Measurements from ENCODE around the gene SLC46A1. TPM values are rescaled to one million over a fixed set of nuclear protein-coding genes. Genes with fewer than 3 reads are reported as not detected.

The SLC46A1 gene
- total and polyA plus RNA-seq, 10 of the 15 experiments (the other 5 are each of a cell fraction or from before 2014, with no cell fraction given): 1.7 to 6.9 (median 4.0) TPM

DNA sequence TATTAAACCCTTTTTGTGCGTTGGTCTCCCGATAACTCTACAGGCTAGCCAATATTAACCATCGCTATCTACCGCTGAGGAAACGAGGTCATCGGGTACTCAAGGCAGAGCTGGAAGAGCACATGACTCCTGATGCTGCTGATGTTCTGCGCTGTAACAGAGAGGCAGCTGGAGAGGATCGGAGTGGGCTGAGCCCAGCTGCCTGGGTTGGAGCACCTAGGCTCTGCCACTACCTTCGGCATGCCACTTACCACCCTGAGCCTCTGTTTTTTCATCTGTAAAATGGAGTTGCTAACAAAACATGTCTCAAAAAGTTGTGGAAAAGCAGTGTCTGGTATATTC lies 432 bp upstream of the SLC46A1 start:
- Histone ChIP-seq H2AFZ (ENCODE audit: control insufficient read depth, low read depth, low read length) (peak overlapping the region; percentile 87), H3K9ac (ENCODE audit: control insufficient read depth, insufficient read depth, low read length) (peak overlapping the region; percentile 72; the same call in 1 of the 2 replicates), H3K27ac (ENCODE audit: control insufficient read depth, insufficient read depth) (no peak overlapping the region), H3K4me1 (ENCODE audit: control insufficient read depth, insufficient read depth, low read length) (peaks cover 3% of the 10 kb centered on the region), H3K4me2 (ENCODE audit: control insufficient read depth, insufficient read depth) (peak overlapping the region; percentile 80), H3K9me3 (replicated peaks; ENCODE audit: control insufficient read depth, insufficient read depth, low read length) (no peaks in the 10 kb centered on the region), H3K27me3 (replicated peaks in 1 of 2; ENCODE audit: control insufficient read depth in 2 of 2, insufficient read depth in 2 of 2, low read length in 1 of 2) (no peaks in the 10 kb centered on the region), H3K79me2 (ENCODE audit: control insufficient read depth, insufficient read depth, low read length) (no peaks in the 10 kb centered on the region), H4K20me1 (ENCODE audit: control insufficient read depth, insufficient read depth) (no peaks in the 10 kb centered on the region), H3K36me3 (ENCODE audit: control insufficient read depth in 2 of 2, insufficient read depth in 2 of 2, low read length in 1 of 2) (no peaks in the 10 kb centered on the region), H3K4me3 (peak overlapping the region; percentile 75)
- POLR2A ChIA-PET: no interaction called here
- no TSS peak for BruUV-seq (replicated peaks)
- 32% methylated on average over 9 of the region's 9 CpGs for WGBS (ENCODE audit: insufficient coverage, insufficient replicate concordance, low lambda C conversion rate, missing lambda C conversion rate)
- SMC1A ChIA-PET (ENCODE audit: uncharacterized antibody, unreplicated experiment): interaction anchor here (1.2 kb wide), 1 partner anchor 26 kb away, joined by 3 read pairs; no protein-coding TSS in a partner anchor
- RAD21 ChIA-PET (ENCODE audit: unreplicated experiment): no interaction called here
- DNase-seq (ENCODE audit: low read depth, low spot score) (no peak), ATAC-seq (no peak), FAIRE-seq (peak; percentile 18)
- CTCF ChIA-PET: interaction anchor here (1.4 to 4.0 kb wide), 2 partner anchors 9 to 135 kb away, joined by 3 to 19 read pairs; no protein-coding TSS in a partner anchor
- intact Hi-C loops (cut with micrococcal nuclease; ENCODE audit: unreplicated experiment): no loop called here
- in situ Hi-C loops (cut with MboI): no loop called here
- no peak for TF ChIP-seq CREB1 (IDR thresholded peaks at IDR 0.05; ENCODE audit: low read depth)
- TF ChIP-seq, protein P1, sequence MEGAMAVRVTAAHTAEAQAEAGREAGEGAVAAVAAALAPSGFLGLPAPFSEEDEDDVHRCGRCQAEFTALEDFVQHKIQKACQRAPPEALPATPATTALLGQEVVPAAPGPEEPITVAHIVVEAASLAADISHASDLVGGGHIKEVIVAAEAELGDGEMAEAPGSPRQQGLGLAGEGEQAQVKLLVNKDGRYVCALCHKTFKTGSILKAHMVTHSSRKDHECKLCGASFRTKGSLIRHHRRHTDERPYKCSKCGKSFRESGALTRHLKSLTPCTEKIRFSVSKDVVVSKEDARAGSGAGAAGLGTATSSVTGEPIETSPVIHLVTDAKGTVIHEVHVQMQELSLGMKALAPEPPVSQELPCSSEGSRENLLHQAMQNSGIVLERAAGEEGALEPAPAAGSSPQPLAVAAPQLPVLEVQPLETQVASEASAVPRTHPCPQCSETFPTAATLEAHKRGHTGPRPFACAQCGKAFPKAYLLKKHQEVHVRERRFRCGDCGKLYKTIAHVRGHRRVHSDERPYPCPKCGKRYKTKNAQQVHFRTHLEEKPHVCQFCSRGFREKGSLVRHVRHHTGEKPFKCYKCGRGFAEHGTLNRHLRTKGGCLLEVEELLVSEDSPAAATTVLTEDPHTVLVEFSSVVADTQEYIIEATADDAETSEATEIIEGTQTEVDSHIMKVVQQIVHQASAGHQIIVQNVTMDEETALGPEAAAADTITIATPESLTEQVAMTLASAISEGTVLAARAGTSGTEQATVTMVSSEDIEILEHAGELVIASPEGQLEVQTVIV (IDR thresholded peaks at IDR 0.05; ENCODE audit: borderline replicate concordance, partially characterized antibody): no peak
- TF ChIP-seq, protein P2, sequence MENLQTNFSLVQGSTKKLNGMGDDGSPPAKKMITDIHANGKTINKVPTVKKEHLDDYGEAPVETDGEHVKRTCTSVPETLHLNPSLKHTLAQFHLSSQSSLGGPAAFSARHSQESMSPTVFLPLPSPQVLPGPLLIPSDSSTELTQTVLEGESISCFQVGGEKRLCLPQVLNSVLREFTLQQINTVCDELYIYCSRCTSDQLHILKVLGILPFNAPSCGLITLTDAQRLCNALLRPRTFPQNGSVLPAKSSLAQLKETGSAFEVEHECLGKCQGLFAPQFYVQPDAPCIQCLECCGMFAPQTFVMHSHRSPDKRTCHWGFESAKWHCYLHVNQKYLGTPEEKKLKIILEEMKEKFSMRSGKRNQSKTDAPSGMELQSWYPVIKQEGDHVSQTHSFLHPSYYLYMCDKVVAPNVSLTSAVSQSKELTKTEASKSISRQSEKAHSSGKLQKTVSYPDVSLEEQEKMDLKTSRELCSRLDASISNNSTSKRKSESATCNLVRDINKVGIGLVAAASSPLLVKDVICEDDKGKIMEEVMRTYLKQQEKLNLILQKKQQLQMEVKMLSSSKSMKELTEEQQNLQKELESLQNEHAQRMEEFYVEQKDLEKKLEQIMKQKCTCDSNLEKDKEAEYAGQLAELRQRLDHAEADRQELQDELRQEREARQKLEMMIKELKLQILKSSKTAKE (IDR thresholded peaks at IDR 0.05; ENCODE audit: low read depth, poor library complexity, severe bottlenecking): no peak
- TF ChIP-seq POLR2AphosphoS2 (IDR thresholded peaks at IDR 0.05; ENCODE audit: low read depth, low read length): no peak
- TF ChIP-seq NFYB (IDR thresholded peaks at IDR 0.05; ENCODE audit: insufficient read depth, low read depth, low read length): no peak
- TF ChIP-seq, protein P3, sequence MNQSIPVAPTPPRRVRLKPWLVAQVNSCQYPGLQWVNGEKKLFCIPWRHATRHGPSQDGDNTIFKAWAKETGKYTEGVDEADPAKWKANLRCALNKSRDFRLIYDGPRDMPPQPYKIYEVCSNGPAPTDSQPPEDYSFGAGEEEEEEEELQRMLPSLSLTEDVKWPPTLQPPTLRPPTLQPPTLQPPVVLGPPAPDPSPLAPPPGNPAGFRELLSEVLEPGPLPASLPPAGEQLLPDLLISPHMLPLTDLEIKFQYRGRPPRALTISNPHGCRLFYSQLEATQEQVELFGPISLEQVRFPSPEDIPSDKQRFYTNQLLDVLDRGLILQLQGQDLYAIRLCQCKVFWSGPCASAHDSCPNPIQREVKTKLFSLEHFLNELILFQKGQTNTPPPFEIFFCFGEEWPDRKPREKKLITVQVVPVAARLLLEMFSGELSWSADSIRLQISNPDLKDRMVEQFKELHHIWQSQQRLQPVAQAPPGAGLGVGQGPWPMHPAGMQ (IDR thresholded peaks at IDR 0.05; ENCODE audit: borderline replicate concordance): no peak
- TF ChIP-seq, protein P4, sequence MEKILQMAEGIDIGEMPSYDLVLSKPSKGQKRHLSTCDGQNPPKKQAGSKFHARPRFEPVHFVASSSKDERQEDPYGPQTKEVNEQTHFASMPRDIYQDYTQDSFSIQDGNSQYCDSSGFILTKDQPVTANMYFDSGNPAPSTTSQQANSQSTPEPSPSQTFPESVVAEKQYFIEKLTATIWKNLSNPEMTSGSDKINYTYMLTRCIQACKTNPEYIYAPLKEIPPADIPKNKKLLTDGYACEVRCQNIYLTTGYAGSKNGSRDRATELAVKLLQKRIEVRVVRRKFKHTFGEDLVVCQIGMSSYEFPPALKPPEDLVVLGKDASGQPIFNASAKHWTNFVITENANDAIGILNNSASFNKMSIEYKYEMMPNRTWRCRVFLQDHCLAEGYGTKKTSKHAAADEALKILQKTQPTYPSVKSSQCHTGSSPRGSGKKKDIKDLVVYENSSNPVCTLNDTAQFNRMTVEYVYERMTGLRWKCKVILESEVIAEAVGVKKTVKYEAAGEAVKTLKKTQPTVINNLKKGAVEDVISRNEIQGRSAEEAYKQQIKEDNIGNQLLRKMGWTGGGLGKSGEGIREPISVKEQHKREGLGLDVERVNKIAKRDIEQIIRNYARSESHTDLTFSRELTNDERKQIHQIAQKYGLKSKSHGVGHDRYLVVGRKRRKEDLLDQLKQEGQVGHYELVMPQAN (conservative IDR thresholded peaks at IDR 0.05): no peak
- no peak for TF ChIP-seq IKZF2 (IDR thresholded peaks at IDR 0.05)
- no peak for TF ChIP-seq HDAC6 (IDR thresholded peaks at IDR 0.05; ENCODE audit: unreplicated experiment)
- TF ChIP-seq CHD1 (IDR thresholded peaks at IDR 0.05; ENCODE audit: low read depth, low read length): no peak
- no peak for TF ChIP-seq DPF2 (IDR thresholded peaks at IDR 0.05)
- TF ChIP-seq, protein P5, sequence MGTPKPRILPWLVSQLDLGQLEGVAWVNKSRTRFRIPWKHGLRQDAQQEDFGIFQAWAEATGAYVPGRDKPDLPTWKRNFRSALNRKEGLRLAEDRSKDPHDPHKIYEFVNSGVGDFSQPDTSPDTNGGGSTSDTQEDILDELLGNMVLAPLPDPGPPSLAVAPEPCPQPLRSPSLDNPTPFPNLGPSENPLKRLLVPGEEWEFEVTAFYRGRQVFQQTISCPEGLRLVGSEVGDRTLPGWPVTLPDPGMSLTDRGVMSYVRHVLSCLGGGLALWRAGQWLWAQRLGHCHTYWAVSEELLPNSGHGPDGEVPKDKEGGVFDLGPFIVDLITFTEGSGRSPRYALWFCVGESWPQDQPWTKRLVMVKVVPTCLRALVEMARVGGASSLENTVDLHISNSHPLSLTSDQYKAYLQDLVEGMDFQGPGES (IDR thresholded peaks at IDR 0.05): no peak
